Fibroblast of skin of abdomen (primary cell): Measurements from ENCODE around the gene WWP2.
"Not testable (repeated sequence)": the region's sequence is repeated elsewhere in the genome, so short reads cannot be mapped to it uniquely, and the experiment has no call there.

Experiments used
- DNase-seq: peaks from one replicate; pipeline ENCODE4 v3.0.0-alpha.2; 2013

The WWP2 gene

DNA sequence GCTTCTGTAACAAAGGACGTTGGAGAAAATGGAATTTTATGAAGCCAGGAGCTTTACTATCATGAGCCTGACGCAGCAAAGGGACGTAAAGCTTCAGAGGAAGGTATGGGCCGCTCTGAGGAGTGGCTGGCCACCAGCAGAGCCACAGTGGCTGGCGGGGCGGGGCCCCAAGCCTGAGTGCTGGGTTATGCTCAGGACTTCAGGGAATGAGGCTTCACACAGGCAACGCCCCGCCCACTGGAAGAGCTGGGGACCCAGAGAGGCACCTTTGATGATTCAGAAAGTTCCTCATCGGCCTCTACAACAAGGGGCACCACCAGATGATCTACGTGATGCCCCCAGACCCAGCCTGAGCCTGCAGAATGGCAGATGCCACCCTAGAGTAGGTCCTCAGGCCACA is 16.2 kb upstream of the WWP2 start:
- DNase-seq, result no peak

DNA sequence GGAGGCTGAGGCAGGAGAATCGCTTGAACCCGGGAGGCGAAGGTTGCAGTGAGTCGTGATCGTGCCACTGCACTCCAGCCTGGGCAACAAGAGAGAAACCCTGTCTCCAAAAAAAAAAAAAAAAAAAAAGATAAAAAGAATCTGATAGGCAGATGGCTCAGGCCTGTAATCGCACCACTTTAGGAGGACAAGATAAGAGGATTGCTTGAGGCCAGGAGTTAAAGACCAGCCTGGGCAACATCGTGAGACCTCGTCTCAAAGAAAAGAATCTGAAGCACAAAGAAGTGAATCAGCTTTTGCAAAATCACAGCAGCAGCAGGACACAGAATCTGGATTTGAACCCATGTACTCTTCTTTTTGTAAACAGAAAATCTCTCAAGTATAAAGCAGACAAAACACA is 15.0 kb upstream of the WWP2 start:
- DNase-seq, result no peak

DNA sequence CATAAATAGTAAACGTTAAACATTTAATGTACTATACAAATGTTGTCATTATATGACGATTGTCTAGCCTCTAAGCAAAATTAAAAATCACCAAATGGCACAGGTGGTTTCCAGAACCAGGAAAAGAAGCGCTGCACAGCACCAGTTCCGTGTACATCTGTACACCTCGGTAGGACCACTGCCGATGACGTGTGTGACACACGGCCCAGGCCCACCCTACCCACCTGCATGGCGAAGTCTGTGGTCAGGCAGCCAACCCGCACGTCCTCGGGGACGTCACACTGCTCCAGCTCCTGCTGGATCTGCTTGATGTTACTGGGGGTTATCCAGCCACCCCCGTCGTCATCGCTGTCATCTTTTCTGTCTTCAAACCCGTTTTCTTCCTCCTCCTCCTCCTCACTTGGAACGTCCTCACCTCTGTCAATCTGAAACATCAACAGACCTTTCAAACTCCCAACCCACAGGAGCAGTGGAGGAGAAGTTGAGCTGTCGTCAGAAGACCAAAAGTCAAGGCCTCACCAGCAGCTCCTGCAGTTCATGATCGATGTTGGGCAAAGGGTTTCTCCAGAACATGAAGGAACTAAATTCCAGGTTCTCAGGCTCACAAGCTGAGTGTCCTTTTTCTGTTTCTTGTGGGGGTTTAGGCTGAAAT is 13.3 kb upstream of the WWP2 start:
- DNase-seq, result no peak

DNA sequence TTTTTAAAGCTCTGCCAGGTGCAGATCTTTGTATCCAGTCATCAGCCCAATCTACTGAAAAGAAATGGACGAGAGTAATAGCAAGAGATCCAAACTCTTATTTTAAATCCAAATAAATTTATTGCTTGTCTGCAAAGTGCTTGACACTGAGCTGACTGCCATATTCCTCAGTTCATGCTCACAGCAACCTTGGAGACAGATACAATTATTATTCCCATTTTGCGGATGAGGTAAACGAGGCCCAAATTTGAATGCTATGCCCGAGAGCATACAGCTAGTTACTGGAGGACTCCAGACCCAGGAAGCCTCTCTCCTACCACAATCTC is 8.0 kb upstream of the WWP2 start:
- no peak for DNase-seq

DNA sequence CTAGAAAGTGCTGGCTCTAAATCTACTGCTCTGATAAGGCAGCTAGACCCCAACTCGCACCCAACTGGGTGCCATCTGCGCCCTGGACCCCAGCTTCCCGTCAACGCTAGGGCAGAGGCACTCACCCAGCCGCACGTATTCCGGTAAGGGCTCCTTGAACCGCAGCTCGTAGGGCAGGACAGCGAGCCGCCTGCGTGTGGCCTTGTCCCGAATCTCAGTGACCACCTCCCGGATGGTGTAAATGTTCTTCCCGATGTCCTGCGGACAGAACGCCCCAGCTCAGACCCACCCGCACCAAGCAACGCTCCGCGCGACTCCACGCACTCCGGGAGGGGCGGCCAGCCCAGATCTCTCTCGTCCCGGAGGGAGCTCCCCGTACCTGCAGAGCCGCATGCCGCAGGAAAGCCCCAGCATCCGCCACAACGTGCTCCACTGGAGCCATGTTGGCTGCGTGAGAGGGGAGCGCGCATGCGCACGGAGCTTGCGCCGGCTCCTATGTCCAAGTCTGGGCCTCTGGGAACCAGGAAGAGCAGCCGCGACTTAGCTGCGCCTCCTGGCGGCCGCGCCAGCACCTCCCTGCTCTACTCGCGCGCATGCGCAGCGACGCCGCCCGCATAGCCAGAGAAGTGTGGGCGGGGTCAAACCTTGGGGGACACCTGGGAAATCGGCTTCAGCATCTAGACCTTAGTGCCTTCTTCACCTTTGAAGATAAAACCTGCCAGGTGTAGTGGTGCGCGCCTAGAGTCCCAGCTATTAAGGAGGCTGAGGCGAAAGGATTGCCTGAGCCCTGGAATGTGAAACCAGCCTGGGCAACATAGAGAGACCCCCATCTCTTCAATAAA is 7.4 kb upstream of the WWP2 start, which contains the start of gene NOB1:
Gene NOB1, minus strand, starts transcription at position 458 of the 842 bp plus-strand sequence. Its CDS starts 16 bp downstream, at position 442.
- peak; percentile 95 for DNase-seq

DNA sequence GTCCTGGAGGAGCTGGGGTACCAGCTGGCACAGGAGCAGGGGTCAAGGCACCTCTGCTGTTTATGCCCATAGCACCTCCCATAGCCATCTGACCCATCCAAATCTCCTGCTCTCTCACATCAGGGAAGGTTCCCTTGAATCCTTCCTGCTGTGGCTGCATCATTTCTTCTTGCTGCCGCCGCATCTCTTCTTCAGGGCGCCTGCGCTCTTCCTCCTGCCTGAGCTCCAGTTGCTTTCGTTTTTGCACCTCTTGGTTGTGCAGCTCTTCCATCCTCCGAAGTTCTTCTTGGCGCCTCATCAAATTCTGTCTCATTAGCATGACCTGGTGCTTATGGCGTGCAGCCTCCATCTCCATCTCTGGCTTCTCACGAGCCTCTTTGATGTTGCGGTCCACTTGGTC is 5.4 kb upstream of the WWP2 start:
- DNase-seq, result no peak

DNA sequence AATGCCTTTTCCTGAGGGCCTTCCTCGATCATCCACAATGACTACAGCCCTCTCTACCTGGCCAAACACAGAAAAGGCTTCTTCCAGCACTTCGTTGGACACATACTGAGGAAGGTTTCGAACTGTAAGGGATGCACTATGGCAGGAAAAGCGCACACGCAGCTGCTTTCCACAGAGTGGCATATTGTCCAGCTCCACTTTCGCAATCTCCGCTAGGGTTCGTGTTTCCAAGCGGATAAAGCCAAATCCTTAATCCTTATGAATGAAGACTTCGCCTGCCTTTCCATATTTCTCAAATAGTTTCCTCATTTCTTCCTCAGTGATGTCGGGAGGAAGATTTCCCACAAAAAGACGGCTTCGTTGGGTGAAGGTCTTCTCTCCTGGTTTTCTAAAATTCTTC is 4.8 kb upstream of the WWP2 start:
- not testable (repeated sequence) for DNase-seq

DNA sequence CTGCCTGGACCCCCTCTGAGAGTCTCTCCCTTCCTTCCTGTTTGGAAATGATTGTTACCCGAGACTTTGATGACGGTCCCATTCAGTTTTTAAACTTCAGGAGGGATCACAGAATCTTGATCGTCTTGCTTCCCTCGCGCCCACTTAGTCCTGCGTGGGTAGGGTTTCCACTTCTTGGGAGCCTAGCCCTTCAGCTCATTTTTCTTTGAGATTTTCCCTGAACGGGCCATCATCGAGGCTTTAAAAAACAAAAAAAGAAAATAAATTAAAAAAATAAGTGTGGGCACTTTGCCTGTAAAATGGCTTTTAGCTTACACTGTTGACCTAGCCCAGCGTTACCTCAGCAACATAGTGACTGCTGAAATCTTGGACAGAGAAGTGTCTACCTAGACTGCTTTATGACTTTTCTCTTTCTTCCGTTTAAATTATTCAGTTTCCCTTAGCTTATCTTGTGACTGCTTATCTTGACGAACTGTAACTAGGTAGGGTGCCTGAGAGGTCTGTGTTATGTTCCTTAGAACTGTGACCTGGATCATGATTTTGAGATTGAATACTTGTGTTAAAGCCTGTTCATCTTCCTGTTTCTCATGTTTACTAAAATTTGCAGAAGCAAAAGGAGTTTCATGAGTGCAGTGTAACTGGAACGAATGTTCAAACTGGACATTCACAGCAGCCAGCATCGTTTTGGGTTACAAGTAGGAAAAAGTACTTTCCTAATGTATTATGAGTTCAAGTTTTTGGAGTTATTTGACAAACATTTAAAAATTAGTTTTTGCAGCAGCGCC is 874 bp downstream of the WWP2 start:
- DNase-seq, result no peak

DNA sequence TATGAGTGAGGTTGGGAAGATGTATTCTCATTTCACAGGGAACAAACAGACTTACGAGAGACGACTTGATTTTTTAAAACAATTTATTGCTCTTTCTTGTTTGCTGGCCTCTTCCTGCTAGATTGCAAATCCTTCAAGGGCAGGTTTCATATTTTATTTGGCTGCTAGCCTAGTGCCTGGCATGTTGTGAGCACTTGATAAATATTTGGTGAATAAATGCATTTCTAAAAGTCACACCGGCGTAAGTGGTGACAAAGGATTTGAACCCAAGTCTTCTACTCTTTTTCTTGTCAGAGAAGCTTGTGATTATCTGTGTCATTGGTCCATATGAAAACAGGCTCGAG is 1.4 kb downstream of the WWP2 start:
- DNase-seq, result no peak

DNA sequence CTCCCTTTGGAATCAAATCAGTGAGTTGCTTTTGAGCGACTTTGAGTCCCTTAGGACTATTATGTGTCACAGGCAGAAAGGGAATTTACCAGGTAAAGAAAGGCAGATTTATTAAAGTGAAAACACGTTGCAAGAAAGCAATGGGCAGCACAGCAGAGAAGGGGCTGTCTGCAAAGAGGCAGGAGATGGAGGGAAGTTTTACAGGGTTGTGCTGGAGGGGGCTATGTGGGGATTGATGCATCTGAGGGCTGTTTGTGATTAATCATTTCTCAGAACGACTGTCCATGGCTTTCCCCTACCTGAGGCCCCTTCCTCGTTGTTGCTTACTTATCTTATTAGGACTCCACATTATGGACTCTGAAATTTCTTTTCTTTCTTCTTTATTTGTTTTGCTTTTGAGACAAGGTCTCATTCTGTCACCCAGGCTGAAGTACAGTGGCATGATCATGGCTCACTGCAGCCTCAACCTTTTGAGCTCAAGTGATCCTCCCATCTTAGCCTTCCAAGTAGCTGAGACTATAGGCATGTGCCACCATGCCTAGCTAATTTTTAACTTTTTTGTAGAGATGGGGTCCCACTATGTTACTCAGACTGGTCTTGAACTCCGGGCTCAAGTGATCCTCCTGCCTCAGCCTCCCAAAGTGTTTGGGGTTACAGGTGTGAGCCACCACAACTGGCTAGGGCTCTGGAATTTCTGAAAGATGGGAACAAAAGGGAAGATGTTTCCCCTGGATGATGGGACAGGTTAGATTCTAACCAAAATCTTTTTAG is 5.5 kb downstream of the WWP2 start:
- no peak for DNase-seq

DNA sequence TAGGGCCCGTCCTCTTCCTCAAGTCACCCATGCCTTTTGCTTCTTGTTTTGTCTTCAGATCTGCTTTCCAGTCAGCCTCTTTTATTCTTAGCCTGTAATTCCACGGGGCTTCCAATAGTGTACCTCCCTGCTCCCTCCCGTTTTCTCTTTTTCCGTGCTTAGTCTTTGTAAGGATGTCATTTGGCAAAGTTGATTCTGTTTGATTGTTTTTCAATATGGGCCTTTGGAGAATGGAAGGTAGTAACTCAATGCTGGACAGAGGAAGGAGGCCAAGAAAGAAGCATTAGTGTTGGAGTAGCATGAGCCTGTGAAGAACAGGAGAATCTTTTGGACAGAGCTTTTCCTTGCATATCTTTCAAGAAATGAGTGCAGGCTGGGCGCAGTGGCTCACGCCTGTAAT is 6.5 kb downstream of the WWP2 start:
- DNase-seq, result no peak

DNA sequence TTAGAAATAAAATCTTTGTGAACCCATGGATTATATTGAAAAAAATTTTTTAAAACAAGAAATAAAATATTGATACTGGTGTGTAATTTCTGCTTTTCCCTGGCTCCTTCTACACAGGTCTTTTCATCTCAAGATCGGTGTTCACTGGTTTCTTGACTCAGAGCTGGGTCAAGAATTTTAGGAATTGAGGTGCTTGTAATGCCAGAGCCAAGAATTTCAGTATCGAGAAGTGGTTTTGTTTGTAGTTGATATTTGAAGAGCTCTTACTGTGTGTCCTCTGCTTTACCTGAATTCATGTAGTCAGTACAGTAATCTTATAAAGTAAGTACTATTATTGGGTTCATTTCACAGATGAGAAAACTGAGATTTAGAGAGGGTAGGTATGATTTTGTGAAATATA is 7.3 kb downstream of the WWP2 start:
- DNase-seq, result no peak

DNA sequence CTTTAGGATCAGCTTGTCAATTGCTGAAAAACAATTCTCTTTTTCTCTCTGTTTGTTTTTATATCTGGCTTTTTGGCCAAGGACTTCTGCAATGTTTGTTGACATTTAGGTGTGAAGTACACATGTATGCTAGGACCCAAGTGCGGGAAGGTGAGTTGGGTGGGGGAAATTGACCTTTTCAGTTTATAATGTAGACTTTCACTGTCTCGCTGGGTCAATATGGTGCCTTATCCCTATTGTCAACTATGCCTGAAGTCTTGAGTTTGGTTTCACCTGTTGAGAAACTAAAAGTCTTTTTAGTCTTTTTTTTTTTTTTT is 9.5 kb downstream of the WWP2 start:
- DNase-seq, result no peak

DNA sequence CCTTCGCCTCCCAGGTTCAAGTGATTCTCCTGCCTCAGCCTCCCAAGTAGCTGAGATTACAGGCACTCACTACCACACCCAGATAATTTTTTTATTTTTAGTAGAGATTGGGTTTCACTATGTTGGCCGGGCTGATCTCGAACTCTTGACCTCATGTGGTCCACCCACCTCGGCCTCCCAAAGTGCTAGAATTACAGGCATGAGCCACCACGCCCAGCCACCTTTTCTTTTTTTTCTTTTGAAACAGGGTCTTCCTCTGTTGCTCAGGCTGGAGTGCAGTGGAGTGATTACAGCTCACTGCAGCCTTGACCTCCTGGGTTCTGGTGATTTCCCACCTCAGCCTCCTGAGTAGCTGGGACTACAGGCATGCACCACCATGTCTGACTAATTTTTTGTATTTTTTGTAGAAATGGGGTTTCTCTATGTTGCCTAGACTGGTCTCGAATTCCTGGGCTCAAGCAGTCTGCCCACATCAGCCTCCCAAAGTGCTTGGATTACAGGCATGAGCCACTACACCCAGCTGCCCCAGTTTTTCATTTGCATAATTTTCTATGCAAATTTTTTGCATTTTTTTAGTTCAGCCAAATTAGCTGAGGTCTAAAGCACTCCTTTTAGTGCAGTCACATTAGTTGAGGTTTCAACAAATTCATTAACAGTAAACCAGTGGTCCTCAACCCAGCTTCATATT is 11.3 kb downstream of the WWP2 start:
- no peak for DNase-seq

DNA sequence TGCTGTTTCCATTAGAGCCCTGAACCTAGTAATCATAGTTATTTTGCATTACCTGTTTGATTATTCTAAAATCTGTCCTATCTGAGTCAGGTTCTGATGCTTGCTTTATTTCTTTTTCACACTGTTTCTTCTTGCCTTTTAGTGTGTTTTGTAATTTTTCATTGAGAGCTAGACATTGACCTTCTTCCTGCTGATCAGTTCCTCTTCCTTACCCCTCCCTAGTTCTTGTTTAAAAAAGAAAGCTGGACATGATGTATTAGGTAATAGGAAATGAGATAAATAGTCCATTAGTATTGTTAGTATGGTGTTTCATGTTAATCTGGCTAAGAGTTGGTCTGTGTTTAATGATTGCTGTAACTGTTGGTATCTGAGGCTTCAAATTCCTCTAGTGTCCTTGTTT is 13.4 kb downstream of the WWP2 start:
- DNase-seq, result no peak

DNA sequence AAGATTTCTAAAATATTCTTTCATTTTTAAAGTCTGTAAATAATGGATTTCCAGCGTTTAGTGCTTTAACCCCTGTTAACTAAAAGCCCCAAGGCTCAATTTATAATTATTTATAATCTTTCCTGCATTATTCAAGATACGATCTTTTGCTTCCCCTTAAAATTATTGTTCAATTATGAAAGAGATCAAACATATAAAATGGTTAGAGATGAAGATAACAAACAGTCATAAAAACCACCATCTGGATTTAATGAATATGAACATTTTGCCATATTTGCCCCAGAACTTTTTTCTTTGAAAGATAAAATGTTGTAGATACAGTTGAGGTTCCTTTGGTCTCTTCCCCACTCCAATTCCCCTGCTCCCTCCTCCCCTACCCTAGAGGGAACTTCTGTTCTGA is 17.6 kb downstream of the WWP2 start:
- no peak for DNase-seq

DNA sequence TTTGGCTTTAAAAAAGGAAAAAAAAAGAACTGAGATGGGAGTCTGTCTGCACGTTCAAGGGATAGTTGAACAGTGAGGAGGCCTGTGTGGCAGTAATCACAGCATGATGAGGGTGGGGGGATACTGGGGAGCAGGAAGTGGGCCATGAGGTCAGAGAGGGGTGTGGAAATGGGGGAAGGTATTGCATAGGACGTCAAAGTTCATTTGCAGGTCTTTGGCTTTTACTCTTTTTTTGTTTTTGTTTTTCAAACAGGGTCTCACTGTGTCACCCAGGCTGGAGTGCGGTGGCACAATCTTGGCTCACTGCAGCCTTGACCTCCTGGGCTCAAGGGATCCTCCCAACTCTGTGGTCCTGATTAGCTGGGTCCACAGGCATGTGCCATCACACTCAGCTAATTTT is 19.0 kb downstream of the WWP2 start:
- no peak for DNase-seq

DNA sequence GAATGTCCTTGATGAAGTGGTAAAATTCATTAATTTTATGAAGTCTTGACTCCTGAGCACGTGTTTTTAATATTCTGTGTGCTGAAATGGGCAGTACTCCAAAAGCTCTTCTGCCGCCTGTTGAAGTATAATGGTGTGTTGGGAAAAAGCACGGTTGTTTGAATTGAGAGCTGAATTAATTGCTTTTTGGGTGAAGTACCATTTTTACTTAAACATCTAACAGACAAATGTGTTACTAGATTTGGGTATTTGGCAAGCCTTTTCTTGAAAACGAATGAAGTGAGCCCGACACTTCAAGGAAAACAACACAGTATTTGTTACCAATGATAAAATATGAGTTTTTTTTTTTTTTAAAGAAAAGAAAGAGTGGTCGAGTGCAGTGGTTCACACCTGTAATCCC is 22.5 kb downstream of the WWP2 start:
- peak; percentile 8 for DNase-seq

DNA sequence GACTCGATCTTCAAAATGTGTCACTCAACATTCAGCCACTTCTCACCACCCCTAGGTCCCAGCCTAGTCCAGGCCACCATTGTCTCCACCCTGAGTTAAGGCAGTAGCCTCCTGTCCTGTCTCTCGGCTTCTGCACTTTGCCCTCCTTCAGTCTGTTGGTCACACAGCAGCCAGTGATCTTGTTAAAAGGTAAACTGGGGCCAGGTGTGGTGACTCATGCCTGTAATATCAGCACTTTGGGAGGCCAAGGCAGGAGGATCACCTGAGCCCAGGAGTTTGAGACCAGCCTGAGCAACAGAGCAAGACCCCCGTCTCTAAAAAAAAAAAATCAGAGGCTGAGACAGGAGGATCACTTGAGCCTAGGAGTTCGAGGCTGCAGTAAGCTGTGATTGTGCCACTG is 25.8 kb downstream of the WWP2 start:
- DNase-seq, result no peak

DNA sequence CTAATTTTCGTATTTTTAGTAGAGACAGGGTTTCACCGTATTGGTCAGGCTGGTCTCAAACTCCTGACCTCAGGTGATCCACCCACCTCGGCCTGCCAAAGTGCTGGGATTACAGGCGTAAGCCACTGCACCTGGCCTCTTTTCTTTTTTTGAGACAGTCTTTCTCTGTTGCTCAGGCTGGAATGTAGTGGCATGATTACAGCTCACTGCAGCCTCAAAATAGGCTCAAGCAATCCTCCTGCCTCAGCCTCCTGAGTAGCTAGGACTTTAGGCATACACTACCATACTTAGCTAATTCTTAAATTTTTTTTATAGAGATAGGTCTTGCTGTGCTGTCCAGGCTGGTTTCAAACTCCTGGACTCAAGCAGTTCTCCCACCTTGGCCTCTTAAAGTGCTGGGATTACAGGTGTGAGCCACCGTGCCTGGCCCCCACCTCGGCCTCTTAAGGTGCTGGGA is 29.3 kb downstream of the WWP2 start:
- not testable (repeated sequence) for DNase-seq

DNA sequence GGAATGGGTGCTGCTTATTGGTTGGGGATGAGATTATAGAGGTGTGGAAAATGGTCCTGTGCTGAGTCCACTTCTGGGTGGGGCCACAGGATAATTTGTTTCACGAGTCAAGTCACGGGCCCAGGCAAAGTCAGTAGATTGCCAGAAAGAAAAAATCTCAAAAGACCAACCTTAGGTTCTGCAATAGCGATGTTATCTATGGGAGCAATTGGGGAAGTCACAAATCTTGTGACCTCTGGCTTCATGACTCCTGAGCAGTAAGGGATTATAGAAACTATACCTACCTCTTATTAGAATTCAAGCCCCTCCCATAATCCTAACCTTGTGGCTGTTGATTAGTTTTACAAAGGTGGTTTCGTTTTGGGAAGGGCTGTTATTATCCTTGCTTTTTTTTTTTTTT is 31.4 kb downstream of the WWP2 start:
- no peak for DNase-seq

DNA sequence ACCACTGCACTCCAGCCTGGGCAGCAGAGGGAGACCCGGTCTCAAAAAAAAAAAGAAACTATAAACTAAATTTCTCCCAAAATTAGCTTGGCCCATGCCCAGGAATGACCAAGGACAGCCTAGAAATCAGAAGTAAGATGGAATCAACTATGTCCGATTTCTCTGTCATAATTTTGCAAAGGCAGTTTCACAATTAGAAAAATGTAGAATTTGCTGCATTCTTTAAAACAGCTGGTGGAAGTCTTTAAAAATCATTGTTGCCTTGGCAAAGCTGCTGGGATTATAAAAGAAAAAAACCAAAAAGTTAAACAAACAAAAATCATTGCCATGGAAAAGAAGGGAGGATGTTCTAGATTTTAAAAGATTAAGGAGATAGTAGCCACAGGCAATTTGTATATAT is 32.4 kb downstream of the WWP2 start:
- no peak for DNase-seq
